OCI-LY7 (cell line): ENCODE measurements around the gene TUG1. TPM values are rescaled to one million over a fixed set of nuclear protein-coding genes. Genes with fewer than 3 reads are reported as not detected.

Experiments used
- BruUV-seq: library from RNA; stranded (reverse); fragments of 400-500 nt; replicated peaks from 2 replicates; lab custom pipeline; 2021; lab: Mats Ljungman, UMichigan
- CTCF ChIA-PET: fragments of 300-600 bp; sonication (Branson Sonifier 250); formaldehyde crosslinking; loops from one replicate; lab custom pipeline; 2022; ENCODE audit warnings: antibody characterized with exemption; ENCODE audit not compliant: unreplicated experiment; lab: Charles Lee
- POLR2A ChIA-PET: fragments of 300-600 bp; sonication (Branson Sonifier 250); formaldehyde crosslinking; loops from one replicate; lab custom pipeline; 2022; ENCODE audit warnings: antibody characterized with exemption; lab: Charles Lee
- DNase-seq: peaks from one replicate; pipeline ENCODE4 v3.0.0-alpha.2; 2015; ENCODE audit warnings: low spot score
- H2AFZ ChIP-seq: fragments of 200-600 bp; sonication (generic), shearing (Covaris generic); 2 replicates; pipeline ENCODE4 v1.6.1; 2014; ENCODE audit warnings: mild to moderate bottlenecking, antibody characterized with exemption, low read length, moderate library complexity
- H3K27ac ChIP-seq: fragments of 200-600 bp; sonication (generic); 2 replicates; pipeline ENCODE4 v1.5.1; 2014; ENCODE audit warnings: mixed run types, low read depth, mild to moderate bottlenecking, moderate library complexity, low read length, inconsistent platforms; ENCODE audit not compliant: poor library complexity, severe bottlenecking
- H3K36me3 ChIP-seq: fragments of 200-600 bp; sonication (generic); 2 replicates; pipeline ENCODE4 v1.6.1; 2014; ENCODE audit warnings: mild to moderate bottlenecking, antibody characterized with exemption, low read length, moderate library complexity, mixed read lengths; ENCODE audit not compliant: insufficient read depth
- H3K4me1 ChIP-seq: fragments of 200-600 bp; sonication (generic); 2 replicates; pipeline ENCODE4 v1.5.1; 2014; ENCODE audit warnings: mild to moderate bottlenecking, low read length; ENCODE audit not compliant: insufficient read depth, poor library complexity, severe bottlenecking
- H3K4me2 ChIP-seq: fragments of 200-600 bp; sonication (generic); 2 replicates; pipeline ENCODE4 v1.6.1; 2014; ENCODE audit warnings: mild to moderate bottlenecking, low read length
- H3K4me3 ChIP-seq: fragments of 200-600 bp; sonication (generic); 2 replicates; pipeline ENCODE4 v1.5.1; 2014; ENCODE audit warnings: mild to moderate bottlenecking, low read depth, low read length; ENCODE audit not compliant: poor library complexity, severe bottlenecking
- H3K79me2 ChIP-seq: fragments of 200-600 bp; sonication (generic); 2 replicates; pipeline ENCODE4 v1.6.1; 2016; ENCODE audit warnings: low read depth, mild to moderate bottlenecking, low read length, moderate library complexity, mixed read lengths; ENCODE audit not compliant: insufficient read depth
- H3K9me2 ChIP-seq: fragments of 200-600 bp; sonication (generic); 2 replicates; pipeline ENCODE4 v1.6.1; 2016; ENCODE audit warnings: mild to moderate bottlenecking, low read length, mixed read lengths; ENCODE audit not compliant: insufficient read depth
- H3K9me3 ChIP-seq: fragments of 200-600 bp; sonication (generic); 2 replicates; pipeline ENCODE4 v1.6.1; 2014; ENCODE audit warnings: mild to moderate bottlenecking, mixed run types, low read length, mixed read lengths
- H4K20me1 ChIP-seq: fragments of 200-600 bp; sonication (generic); 2 replicates; pipeline ENCODE4 v1.6.1; 2014; ENCODE audit warnings: mild to moderate bottlenecking, antibody characterized with exemption, low read length, moderate library complexity, mixed read lengths; ENCODE audit not compliant: insufficient read depth
- EZH2phosphoT487 ChIP-seq: fragments of 200-600 bp; sonication (generic); IDR thresholded peaks from 2 replicates; pipeline ENCODE4 v1.6.1; 2018; ENCODE audit warnings: low read depth, borderline replicate concordance, mild to moderate bottlenecking, mixed run types, antibody characterized with exemption, low read length, moderate library complexity, mixed read lengths
- intact Hi-C: fragments of 100-400 bp; cut with micrococcal nuclease; formaldehyde crosslinking; loops from one replicate; pipeline ENCODE4 v1.10.0; 2022; ENCODE audit not compliant: unreplicated experiment
- total RNA-seq, 2 experiments: library from RNA; depleted of rRNA in 1 of 2; stranded (reverse); fragments of >200 nt in 1 of 2; shearing (Covaris generic) in 1 of 2; gene quantifications; 2 replicates each; pipeline ENCODE4 v1.2.3, GENCODE V29; 2014 to 2022
- TF ChIP-seq, protein P1 (sequence below): fragments of 200-600 bp; sonication (generic); conservative IDR thresholded peaks from 2 replicates; pipeline ENCODE4 v1.5.1; 2014; ENCODE audit warnings: mild to moderate bottlenecking, antibody characterized with exemption, low read length, moderate library complexity, mixed read lengths

The TUG1 gene
- total RNA-seq, 2 experiments from 2014 or later: 70.3 to 109 TPM

DNA sequence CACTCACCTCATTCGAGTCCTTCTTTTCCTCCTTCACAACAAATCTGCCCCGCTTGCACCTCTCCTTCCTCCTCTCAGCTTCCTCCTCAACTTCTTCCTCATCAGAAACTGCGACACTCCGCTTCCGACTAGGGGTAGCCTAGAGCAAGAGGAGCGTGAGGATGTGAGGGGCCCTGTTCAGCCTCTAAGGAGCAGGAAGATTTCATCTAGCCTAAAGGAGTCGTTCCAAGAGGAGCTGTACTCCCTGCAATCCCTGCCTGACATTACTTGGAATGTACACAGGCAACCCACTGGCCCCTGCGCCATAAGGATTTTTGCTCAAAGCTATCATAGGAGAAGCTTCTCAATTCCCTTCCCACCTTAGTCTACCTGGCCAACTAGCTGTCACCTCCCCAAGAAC is 35.0 kb upstream of the TUG1 start:
- Histone ChIP-seq H3K4me1 (no peaks in the 10 kb centered on the region), H3K36me3 (peaks cover 91% of the 10 kb centered on the region), H3K79me2 (no peaks in the 10 kb centered on the region), H3K4me2 (no peak overlapping the region), H2AFZ (no peak overlapping the region), H4K20me1 (no peaks in the 10 kb centered on the region), H3K9me3 (no peaks in the 10 kb centered on the region), H3K27ac (no peak overlapping the region), H3K4me3 (no peak overlapping the region), H3K9me2 (no peaks in the 10 kb centered on the region)
- CTCF ChIA-PET: interaction anchor here (0.5 kb wide), 1 partner anchor 448 kb away, joined by 3 read pairs; no protein-coding TSS in a partner anchor
- TF ChIP-seq, protein P1, sequence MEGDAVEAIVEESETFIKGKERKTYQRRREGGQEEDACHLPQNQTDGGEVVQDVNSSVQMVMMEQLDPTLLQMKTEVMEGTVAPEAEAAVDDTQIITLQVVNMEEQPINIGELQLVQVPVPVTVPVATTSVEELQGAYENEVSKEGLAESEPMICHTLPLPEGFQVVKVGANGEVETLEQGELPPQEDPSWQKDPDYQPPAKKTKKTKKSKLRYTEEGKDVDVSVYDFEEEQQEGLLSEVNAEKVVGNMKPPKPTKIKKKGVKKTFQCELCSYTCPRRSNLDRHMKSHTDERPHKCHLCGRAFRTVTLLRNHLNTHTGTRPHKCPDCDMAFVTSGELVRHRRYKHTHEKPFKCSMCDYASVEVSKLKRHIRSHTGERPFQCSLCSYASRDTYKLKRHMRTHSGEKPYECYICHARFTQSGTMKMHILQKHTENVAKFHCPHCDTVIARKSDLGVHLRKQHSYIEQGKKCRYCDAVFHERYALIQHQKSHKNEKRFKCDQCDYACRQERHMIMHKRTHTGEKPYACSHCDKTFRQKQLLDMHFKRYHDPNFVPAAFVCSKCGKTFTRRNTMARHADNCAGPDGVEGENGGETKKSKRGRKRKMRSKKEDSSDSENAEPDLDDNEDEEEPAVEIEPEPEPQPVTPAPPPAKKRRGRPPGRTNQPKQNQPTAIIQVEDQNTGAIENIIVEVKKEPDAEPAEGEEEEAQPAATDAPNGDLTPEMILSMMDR: no peak
- TF ChIP-seq EZH2phosphoT487: no peak
- POLR2A ChIA-PET: no interaction called here
- no TSS peak for BruUV-seq
- intact Hi-C loops: no loop called here
- DNase-seq: no peak

DNA sequence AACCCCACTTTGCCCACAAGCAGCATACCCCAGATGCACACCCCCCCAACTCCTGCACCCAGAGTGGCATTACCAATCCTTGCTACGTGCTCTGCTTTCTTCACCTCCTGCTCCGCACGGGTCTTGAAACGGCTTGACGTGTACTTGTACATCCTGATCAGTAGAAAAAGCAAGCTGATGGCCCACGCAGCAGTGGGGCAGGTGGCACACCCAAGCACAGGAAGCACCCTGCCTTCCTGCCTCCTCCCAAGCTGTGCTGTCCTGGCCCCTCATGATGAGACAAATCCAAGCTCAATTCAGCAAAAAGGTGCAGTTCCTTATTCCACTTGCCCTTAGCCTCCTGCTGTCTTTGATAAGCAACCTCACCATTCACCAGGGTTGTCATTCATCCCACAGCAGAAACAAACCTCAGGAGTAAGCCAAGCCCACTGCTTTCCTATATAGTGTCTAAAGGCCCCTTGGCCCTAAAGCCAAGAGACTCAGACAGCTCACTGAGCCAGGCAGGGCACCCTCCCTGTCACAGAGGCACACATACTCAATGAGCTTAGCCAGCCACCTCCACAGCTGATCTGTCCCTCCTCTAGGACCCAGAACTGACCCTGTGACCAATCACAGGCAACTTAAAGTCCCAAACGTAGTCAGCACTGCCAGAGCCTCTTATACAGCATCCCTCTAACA is 28.2 kb upstream of the TUG1 start:
- TF ChIP-seq, protein P1: no peak
- no peak for TF ChIP-seq EZH2phosphoT487
- H3K9me3 ChIP-seq: no peaks in the 10 kb centered on the region
- POLR2A ChIA-PET: no interaction called here
- CTCF ChIA-PET: no interaction called here
- H3K79me2 ChIP-seq: no peaks in the 10 kb centered on the region
- no TSS peak for BruUV-seq
- no peak overlapping the region for H3K4me3 ChIP-seq
- no peak overlapping the region for H3K27ac ChIP-seq
- no peaks in the 10 kb centered on the region for H3K4me1 ChIP-seq
- no peak for DNase-seq
- H3K36me3 ChIP-seq: peaks cover 96% of the 10 kb centered on the region
- intact Hi-C loops: no loop called here
- H3K9me2 ChIP-seq: no peaks in the 10 kb centered on the region
- no peak overlapping the region for H2AFZ ChIP-seq
- H4K20me1 ChIP-seq: no peaks in the 10 kb centered on the region; the same call in 1 of the 2 replicates
- no peak overlapping the region for H3K4me2 ChIP-seq

DNA sequence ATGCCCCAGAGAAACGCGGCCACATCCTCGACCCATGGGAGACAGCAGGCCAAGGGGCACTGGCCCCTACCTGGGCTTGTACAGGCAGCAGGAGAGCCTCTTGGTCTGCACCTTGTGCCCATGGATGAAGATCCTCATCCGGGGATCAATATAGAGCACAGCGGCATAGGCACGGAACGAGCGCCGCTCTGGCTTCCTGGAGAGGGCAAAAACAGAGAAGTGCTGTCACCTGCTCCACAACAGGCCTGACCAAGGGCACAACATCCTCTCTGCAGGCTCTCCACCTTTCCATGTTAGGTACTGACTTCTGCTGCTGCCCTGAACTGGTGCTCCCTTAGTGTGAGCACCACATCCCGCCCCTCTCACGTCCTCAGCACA is 27.7 kb upstream of the TUG1 start:
- no peak for DNase-seq
- intact Hi-C loops: no loop called here
- H3K36me3 ChIP-seq: peaks cover 96% of the 10 kb centered on the region
- H3K4me2 ChIP-seq: no peak overlapping the region
- H3K4me1 ChIP-seq: no peaks in the 10 kb centered on the region
- TF ChIP-seq EZH2phosphoT487: no peak
- TF ChIP-seq, protein P1: no peak
- no peak overlapping the region for H2AFZ ChIP-seq
- CTCF ChIA-PET: interaction anchor here (0.6 kb wide), 1 partner anchor 313 kb away, joined by 4 read pairs; no protein-coding TSS in a partner anchor
- no peaks in the 10 kb centered on the region; the same call in 1 of the 2 replicates for H4K20me1 ChIP-seq
- H3K27ac ChIP-seq: no peak overlapping the region
- H3K4me3 ChIP-seq: no peak overlapping the region
- no TSS peak for BruUV-seq
- H3K79me2 ChIP-seq: no peaks in the 10 kb centered on the region
- H3K9me2 ChIP-seq: no peaks in the 10 kb centered on the region
- POLR2A ChIA-PET: no interaction called here
- no peaks in the 10 kb centered on the region for H3K9me3 ChIP-seq
